K562 (cell line): ENCODE data around the gene HMGB3. TPM values are rescaled to one million over a fixed set of nuclear protein-coding genes. Genes with fewer than 3 reads are reported as not detected.

ENCODE experiments used
- ATAC-seq: fragments of 200-7000 bp; cut with Tn5 transposase; 3 replicates; pipeline ENCODE4 v1.9.1; 2020; ENCODE audit warnings: moderate library complexity
- BruUV-seq: library from RNA; stranded (reverse); fragments of 400-500 nt; replicated peaks from 2 replicates; lab custom pipeline; 2021; lab: Mats Ljungman, UMichigan
- CTCF ChIA-PET: fragments of 300-600 bp; formaldehyde crosslinking; extraction: SDS; loops from one replicate; lab custom pipeline; 2021; ENCODE audit warnings: low intra/inter-chr PET ratio; lab: Yijun Ruan, JAX
- POLR2A ChIA-PET: fragments of 300-600, 350-650 bp; sonication (Branson Sonifier 250); formaldehyde crosslinking; extraction: SDS; loops from one replicate; lab custom pipeline; 2021; ENCODE audit warnings: antibody characterized with exemption, inconsistent platforms; lab: Yijun Ruan, JAX
- DNase-seq, 4 experiments: peaks; one replicate each; pipeline versions ENCODE4 v3.0.0 to v3.0.0-alpha.2; 2011 to 2018; ENCODE audit warnings: low spot score in 3 of 4, mixed read lengths in 3 of 4; ENCODE audit errors: extremely low read depth in 1 of 4
- FAIRE-seq: peaks from 2 replicates; lab custom pipeline; 2011; peaks lifted over from hg19 to GRCh38; lab: Jason Lieb, UNC
- H2AFZ ChIP-seq: 2 replicates; pipeline ENCODE4 v1.6.0; 2011; ENCODE audit warnings: low read depth, low read length, control low read depth, inconsistent platforms
- H3K27ac ChIP-seq: fragments of 200-600 bp; 3 replicates; pipeline ENCODE4 v1.8.0; 2011; ENCODE audit warnings: low read depth, mild to moderate bottlenecking, control low read depth, inconsistent platforms, low read length, moderate library complexity, mixed read lengths; ENCODE audit errors: extremely low read depth
- H3K27me3 ChIP-seq, 2 experiments: fragments of 300-600 bp in 1 of 2; 2 replicates in 1 of 2; 3 replicates in 1 of 2; pipeline versions ENCODE4 v1.6.0 to v1.8.0; 2011; ENCODE audit warnings: inconsistent platforms in 2 of 2, low read length in 2 of 2, mild to moderate bottlenecking in 1 of 2, mixed read lengths in 1 of 2, moderate library complexity in 1 of 2; ENCODE audit not compliant: control insufficient read depth in 2 of 2, insufficient read depth in 2 of 2
- H3K36me3 ChIP-seq: fragments of 300-600 bp; 3 replicates; pipeline ENCODE4 v1.8.0; 2011; ENCODE audit warnings: mild to moderate bottlenecking, low read length, inconsistent platforms; ENCODE audit not compliant: control insufficient read depth, insufficient read depth
- H3K4me1 ChIP-seq, 2 experiments: fragments of 200-600 bp in 1 of 2; replicated peaks in 1 of 2; 2 replicates in 1 of 2; 3 replicates in 1 of 2; pipeline versions ENCODE4 v1.5.1 to v1.8.0; 2011; ENCODE audit warnings: inconsistent platforms in 2 of 2, low read length in 2 of 2, mild to moderate bottlenecking in 1 of 2, mixed read lengths in 1 of 2, moderate library complexity in 1 of 2; ENCODE audit not compliant: control insufficient read depth in 2 of 2, insufficient read depth in 2 of 2
- H3K4me2 ChIP-seq: 2 replicates; pipeline ENCODE4 v1.6.1; 2011; ENCODE audit warnings: low read length, control low read depth, inconsistent platforms, mixed read lengths; ENCODE audit not compliant: insufficient read depth
- H3K4me3 ChIP-seq: fragments of 200-600 bp; sonication (generic), shearing (Covaris generic); 2 replicates; pipeline ENCODE4 v1.5.1; 2016; ENCODE audit warnings: control low read depth, inconsistent platforms
- H3K79me2 ChIP-seq: fragments of 200-600 bp; 3 replicates; pipeline ENCODE4 v1.8.0; 2011; ENCODE audit warnings: low read length, inconsistent platforms; ENCODE audit not compliant: control insufficient read depth, insufficient read depth
- H3K9ac ChIP-seq, 2 experiments: 2 replicates each; pipeline versions ENCODE4 v1.6.0 to v1.6.1; 2011; ENCODE audit warnings: low read depth in 2 of 2, low read length in 2 of 2, control low read depth in 1 of 2, inconsistent platforms in 1 of 2, mild to moderate bottlenecking in 1 of 2, mixed read lengths in 1 of 2; ENCODE audit not compliant: insufficient read depth in 1 of 2
- H3K9me1 ChIP-seq: one replicate; pipeline ENCODE4 v1.6.0; 2011; ENCODE audit warnings: inconsistent platforms, mild to moderate bottlenecking, low read length, moderate library complexity; ENCODE audit not compliant: control insufficient read depth, insufficient read depth
- H3K9me3 ChIP-seq: replicated peaks from 2 replicates; pipeline ENCODE4 v1.5.1; 2011; ENCODE audit warnings: low read depth, low read length, inconsistent platforms; ENCODE audit not compliant: control insufficient read depth, insufficient read depth
- H4K20me1 ChIP-seq: replicated peaks from 2 replicates; pipeline ENCODE4 v1.6.1; 2011; ENCODE audit warnings: low read length, inconsistent platforms, mixed read lengths; ENCODE audit not compliant: control insufficient read depth, insufficient read depth
- CHD1 ChIP-seq: fragments of 200-600 bp; sonication (generic); IDR thresholded peaks from one replicate; pipeline ENCODE4 v1.6.1; 2012; ENCODE audit warnings: mild to moderate bottlenecking, moderate library complexity, low read length, inconsistent platforms
- FOSL1 ChIP-seq: fragments of 200-800 bp; sonication (Bioruptor generic); conservative IDR thresholded peaks from 2 replicates; pipeline ENCODE4 v1.6.1; 2016; ENCODE audit warnings: missing genetic modification characterization, missing compliant biosample characterization
- GTF2B ChIP-seq: IDR thresholded peaks from 2 replicates; pipeline ENCODE4 v1.6.1; 2011; ENCODE audit not compliant: insufficient read length; ENCODE audit errors: extremely low read depth
- HINFP ChIP-seq: fragments of 450-650 bp; conservative IDR thresholded peaks from 2 replicates; pipeline ENCODE4 v1.6.1; 2016; ENCODE audit warnings: missing genetic modification characterization, low read depth, mild to moderate bottlenecking, control low read depth, missing compliant biosample characterization
- NFIC ChIP-seq: fragments of 450-650 bp; IDR thresholded peaks from 2 replicates; pipeline ENCODE4 v1.6.1; 2017; ENCODE audit warnings: mild to moderate bottlenecking, inconsistent platforms
- NFRKB ChIP-seq: fragments of 450-650 bp; IDR thresholded peaks from 2 replicates; pipeline ENCODE4 v1.6.1; 2016; ENCODE audit warnings: low read depth
- PHB ChIP-seq: fragments of 250-450 bp; sonication (Bioruptor Pico); IDR thresholded peaks from 2 replicates; pipeline ENCODE4 v1.5.0; 2021
- RFX5 ChIP-seq: IDR thresholded peaks from 2 replicates; pipeline ENCODE4 v1.6.1; 2011; ENCODE audit warnings: low read depth, mild to moderate bottlenecking, improper control_type of control experiment, low read length
- SAFB2 ChIP-seq: fragments of 200-400 bp; formaldehyde crosslinking; IDR thresholded peaks from 2 replicates; pipeline ENCODE4 v1.6.1; 2018; ENCODE audit warnings: borderline replicate concordance, low read length, low read depth, moderate library complexity; ENCODE audit not compliant: severe bottlenecking
- SLC30A9 ChIP-seq: fragments of 250-450 bp; sonication (Bioruptor Pico); IDR thresholded peaks from 2 replicates; pipeline ENCODE4 v1.8.0; 2022; ENCODE audit warnings: mild to moderate bottlenecking, moderate library complexity
- SPI1 ChIP-seq: IDR thresholded peaks from 2 replicates; pipeline ENCODE4 v1.6.1; 2011; ENCODE audit warnings: low read depth, low read length, control low read depth, borderline replicate concordance
- STAT5A ChIP-seq: IDR thresholded peaks from 2 replicates; pipeline ENCODE4 v1.6.1; 2012; ENCODE audit warnings: low read length, inconsistent platforms, borderline replicate concordance
- YBX1 ChIP-seq: fragments of 450-650 bp; IDR thresholded peaks from 2 replicates; pipeline ENCODE4 v1.7.1; 2016; ENCODE audit warnings: mild to moderate bottlenecking
- ZFPM2 ChIP-seq: fragments of 250-450 bp; sonication (Bioruptor Pico); IDR thresholded peaks from 2 replicates; pipeline ENCODE4 v1.5.1; 2022; ENCODE audit warnings: mild to moderate bottlenecking
- ZNF384 ChIP-seq: IDR thresholded peaks from 2 replicates; pipeline ENCODE4 v1.6.1; 2012; ENCODE audit warnings: low read depth, low read length, improper control_type of control experiment
- ZNF431 ChIP-seq: sonication (generic); formaldehyde crosslinking; IDR thresholded peaks from 2 replicates; pipeline ENCODE4 v1.8.0; 2022; ENCODE audit warnings: mild to moderate bottlenecking, missing genetic modification reagents
- ZNF668 ChIP-seq: fragments of 250-450 bp; sonication (Bioruptor Pico); IDR thresholded peaks from 2 replicates; pipeline ENCODE4 v1.8.0; 2022; ENCODE audit warnings: mild to moderate bottlenecking, inconsistent platforms
- WGBS: fragments of 100-300 bp; shearing (Covaris generic); methylation state at CpG from one replicate; pipeline ENCODE4 v1.1.6; 2016; ENCODE audit warnings: low coverage, mixed read lengths; ENCODE audit not compliant: insufficient coverage; ENCODE audit errors: missing lambda C conversion rate; 5-methylcytosine and 5-hydroxymethylcytosine counted together
- in situ Hi-C: fragments of 300-500 bp; cut with MboI; formaldehyde crosslinking; loops from 4 replicates; pipeline ENCODE4 v1.15.0; 2018; ENCODE audit warnings: inconsistent platforms, mixed read lengths
- intact Hi-C: fragments of 100-400 bp; cut with micrococcal nuclease; formaldehyde crosslinking; loops from 2 replicates; pipeline ENCODE4 v1.14.2; 2022
- polyA plus RNA-seq, 8 experiments: library from polyadenylated mRNA; depleted of rRNA in 4 of 8; stranded (reverse) in 5 of 8; unstranded in 3 of 8; fragments of >200 nt; fragmentation: Nextera tagmentation in 2 of 8; fragmentation: Illumina TruSeq in 1 of 8; extraction: Ambion mirVana in 2 of 8; extraction: Trizol in 1 of 8; gene quantifications; 2 replicates each; pipeline versions ENCODE4 v1.2.1 to v1.2.3, GENCODE V29; 2011 to 2014; ENCODE audit warnings: inconsistent platforms in 1 of 8, missing spikeins in 1 of 8
- total RNA-seq, 7 experiments: library from RNA; depleted of rRNA in 6 of 7; stranded (reverse); fragments of >200 nt in 6 of 7; fragmentation: Illumina TruSeq in 2 of 7; extraction: Trizol in 2 of 7; gene quantifications; 2 replicates each; pipeline versions ENCODE4 v1.2.1 to v1.2.3, GENCODE V29; 2011 to 2021; ENCODE audit warnings: low replicate concordance in 1 of 7

HMGB3 gene
- total and polyA plus RNA-seq, 9 of the 15 experiments (the other 6 are each of a cell fraction or from before 2014, with no cell fraction given), result 36.7 to 168 (median 117) TPM

GRCh38 chrX:151009582-151009981, 26.4 kb downstream of the HMGB3 start (continued):
- TF ChIP-seq HINFP, result no peak
- TF ChIP-seq NFRKB, result no peak
- no peak for TF ChIP-seq STAT5A
- no peak for TF ChIP-seq YBX1
- TF ChIP-seq ZNF431 (CRISPR knock-in tag), result no peak
- no peak for TF ChIP-seq GTF2B
- TF ChIP-seq SPI1, result no peak
- no peak for TF ChIP-seq ZFPM2
- TF ChIP-seq, all 486 proteins: peak for 0

GRCh38 chrX:151013164-151013743, 30.1 kb downstream of the HMGB3 start:
- no peak for TF ChIP-seq RFX5
- no peak for TF ChIP-seq SLC30A9 (CRISPR knock-in tag)
- TF ChIP-seq ZNF384, result no peak
- TF ChIP-seq FOSL1 (tag), result no peak
- TF ChIP-seq PHB (CRISPR knock-in tag), result no peak
- TF ChIP-seq NFIC, result no peak
- no peak for TF ChIP-seq SAFB2
- TF ChIP-seq CHD1, result no peak
- no peak for TF ChIP-seq ZNF668 (CRISPR knock-in tag)

More at GRCh38 chrX:151013164-151013743, 30.1 kb downstream of the HMGB3 start:
- DNase-seq (no peak), ATAC-seq (no peak), FAIRE-seq (no peak)
- BruUV-seq, result no TSS peak
- 2% methylated on average over 5 of the region's 5 CpGs for WGBS
- in situ Hi-C loops (no loop called here), intact Hi-C loops (no loop called here)
- no peaks in the 10 kb centered on the region for H3K4me1 ChIP-seq
- no peak overlapping the region for H3K9ac ChIP-seq
- ChIA-PET CTCF (no interaction called here), POLR2A (no interaction called here)
- no peaks in the 10 kb centered on the region; a peak in 1 of 5 replicates for H3K27me3 ChIP-seq
- H4K20me1 ChIP-seq, result no peaks in the 10 kb centered on the region
- no peaks in the 10 kb centered on the region for H3K9me3 ChIP-seq
- no peak overlapping the region for H2AFZ ChIP-seq
- no peak overlapping the region for H3K27ac ChIP-seq
- no peaks in the 10 kb centered on the region for H3K79me2 ChIP-seq
- no peak overlapping the region for H3K4me3 ChIP-seq
- no peaks in the 10 kb centered on the region for H3K9me1 ChIP-seq
- H3K36me3 ChIP-seq, result no peaks in the 10 kb centered on the region
- H3K4me2 ChIP-seq, result no peak overlapping the region
